HT1080 (cell line): Measurements from ENCODE around the gene DISP1. TPM values are rescaled to one million over a fixed set of nuclear protein-coding genes. Genes with fewer than 3 reads are reported as not detected.

Source experiments
- DNase-seq: peaks from one replicate; pipeline ENCODE4 v3.0.0-alpha.2; 2015; ENCODE audit warnings: low read depth
- total RNA-seq: library from RNA; depleted of rRNA; stranded (reverse); fragments of >200 nt; shearing (Covaris generic); gene quantifications from 2 replicates; pipeline ENCODE4 v1.2.3, GENCODE V29; 2014

DISP1 gene
- total RNA-seq, 1 experiment from 2014 or later = 1.3 TPM

DNA sequence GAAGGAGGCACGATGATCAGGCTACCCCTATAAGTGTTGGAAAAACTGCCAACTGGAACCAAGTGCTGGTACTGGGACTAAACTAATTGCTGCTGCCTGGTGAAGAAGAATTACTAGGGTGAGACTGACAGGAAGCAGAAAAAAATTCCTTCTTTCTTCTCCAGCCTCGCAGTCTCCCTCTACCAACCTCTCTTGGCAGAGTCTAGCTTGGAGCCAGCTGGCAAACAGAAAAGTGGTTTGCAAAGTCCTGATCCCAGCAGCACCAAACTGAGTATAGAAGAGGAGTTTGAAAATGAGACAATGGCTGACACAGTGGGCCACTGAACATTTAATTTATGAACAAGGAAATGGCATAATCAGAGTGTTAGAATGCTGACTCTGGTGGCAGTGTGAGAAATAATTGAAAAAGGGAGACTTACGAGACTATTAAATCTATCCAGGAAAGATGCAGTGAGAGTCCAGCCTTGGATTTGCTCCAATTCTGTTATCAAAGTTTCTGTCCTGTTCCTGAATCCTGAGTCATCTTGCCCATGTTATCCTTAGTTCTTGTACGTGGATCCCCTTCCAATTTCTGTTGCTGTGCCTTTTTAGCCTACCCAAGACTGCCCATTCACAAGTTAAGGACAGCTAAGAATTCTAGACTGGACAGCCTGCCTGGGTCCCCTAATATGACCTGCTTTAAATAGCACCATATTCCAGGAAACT lies 23.7 kb upstream of the DISP1 start:
- no peak for DNase-seq

GRCh38 chr1:222792744-222793143 lies 22.1 kb upstream of the DISP1 start:
- DNase-seq = peak; percentile 22

DNA sequence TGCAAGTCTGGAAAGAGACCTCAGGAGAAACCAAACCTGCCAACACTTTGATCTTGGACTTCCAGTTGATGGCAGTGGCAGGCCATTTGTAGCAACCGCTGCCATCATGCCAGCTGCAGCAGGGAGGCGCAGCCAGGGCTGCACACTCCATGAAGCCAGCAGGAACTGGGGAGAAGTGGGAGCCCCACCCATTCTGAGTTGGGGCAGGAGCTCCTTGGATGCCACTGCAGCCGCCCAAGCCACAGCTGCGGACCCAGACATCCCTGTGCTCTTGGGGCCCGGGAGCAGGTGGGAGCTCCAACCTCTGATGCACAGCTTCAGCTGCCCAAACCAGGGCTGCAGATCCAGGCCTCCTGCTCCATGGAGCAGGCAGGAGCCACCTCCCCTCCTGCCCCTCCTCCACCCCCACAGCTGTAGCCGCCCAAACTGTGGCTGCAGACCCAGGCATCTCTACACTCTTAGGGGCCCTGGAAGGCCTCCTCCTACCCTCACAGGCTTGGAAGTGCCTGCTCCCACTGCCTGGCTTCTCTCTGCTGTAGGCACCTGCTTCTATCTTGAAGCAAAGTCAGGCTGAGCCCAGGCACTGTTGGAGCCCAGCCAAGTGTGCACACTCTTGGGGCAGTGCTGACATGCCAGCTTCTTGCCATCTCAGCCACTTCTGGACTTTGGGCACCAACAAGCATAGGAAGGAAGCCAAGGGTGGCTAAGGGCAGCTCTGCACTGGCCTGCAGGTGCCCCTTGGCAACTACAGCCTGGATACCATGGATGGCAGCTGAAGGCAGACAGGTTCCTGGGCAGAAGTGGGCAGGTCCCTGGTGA lies 20.0 kb upstream of the DISP1 start:
- peak; percentile 38 for DNase-seq

- peak; percentile 84 for DNase-seq
Observed at GRCh38 chr1:222798116-222798515, 16.7 kb upstream of the DISP1 start.

DNA sequence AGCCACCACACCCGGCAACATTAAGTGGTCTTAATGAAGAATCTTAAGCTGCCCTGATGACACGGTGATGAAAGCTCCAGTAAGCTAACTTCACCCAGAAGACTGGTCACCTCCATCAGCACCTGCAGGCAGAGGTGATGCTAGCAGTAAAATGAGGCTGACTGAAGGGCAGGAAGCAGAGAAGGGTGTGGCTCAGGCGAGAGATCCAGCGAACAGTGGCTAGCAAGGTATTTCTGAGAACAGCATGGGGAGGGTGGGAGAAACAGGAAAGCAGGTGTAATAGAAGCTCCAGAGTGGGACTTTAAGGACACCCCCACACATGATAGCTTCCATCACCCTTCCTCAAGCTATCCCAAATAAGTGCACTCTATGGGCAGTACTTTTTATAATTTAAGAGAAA lies 15.9 kb upstream of the DISP1 start:
- no peak for DNase-seq

GRCh38 chr1:222801067-222801466 lies 13.8 kb upstream of the DISP1 start:
- no peak for DNase-seq

- DNase-seq = no peak
Observed at GRCh38 chr1:222811671-222812070, 3.2 kb upstream of the DISP1 start.

DNA sequence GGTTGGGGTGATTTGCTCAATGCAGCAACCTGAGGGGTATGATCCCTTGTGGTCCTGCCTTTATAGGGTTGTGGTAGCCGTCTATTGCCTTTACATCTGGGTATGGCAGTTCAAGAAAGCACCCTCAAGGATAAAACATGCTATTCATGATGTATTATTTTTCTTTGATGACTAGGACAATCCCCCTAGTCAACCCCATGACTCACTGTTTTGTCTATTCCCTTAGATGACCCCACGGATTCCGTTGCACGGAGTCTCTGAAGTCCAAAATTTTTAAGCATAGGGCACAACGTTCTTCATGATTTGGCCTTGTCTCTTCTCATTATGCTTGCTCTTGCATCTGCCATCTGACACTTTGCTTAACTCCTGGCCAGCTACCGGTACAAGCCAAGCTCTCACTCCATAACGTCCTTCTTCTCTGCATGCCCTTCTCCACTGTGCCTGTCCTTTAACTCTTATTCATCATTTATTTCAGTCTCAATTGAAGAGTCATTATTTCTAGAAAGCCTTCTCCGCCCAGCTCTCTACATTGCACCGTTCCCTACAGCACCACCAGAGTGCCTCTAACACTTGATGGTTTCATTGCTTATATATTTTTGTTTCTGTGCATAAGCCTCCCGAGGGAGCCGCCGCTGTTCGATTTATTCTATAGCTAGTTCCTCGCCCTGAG lies 838 bp upstream of the DISP1 start:
- peak; percentile 52 for DNase-seq

- DNase-seq = no peak
Observed at GRCh38 chr1:222815440-222815765, 564 bp downstream of the DISP1 start.

DNA sequence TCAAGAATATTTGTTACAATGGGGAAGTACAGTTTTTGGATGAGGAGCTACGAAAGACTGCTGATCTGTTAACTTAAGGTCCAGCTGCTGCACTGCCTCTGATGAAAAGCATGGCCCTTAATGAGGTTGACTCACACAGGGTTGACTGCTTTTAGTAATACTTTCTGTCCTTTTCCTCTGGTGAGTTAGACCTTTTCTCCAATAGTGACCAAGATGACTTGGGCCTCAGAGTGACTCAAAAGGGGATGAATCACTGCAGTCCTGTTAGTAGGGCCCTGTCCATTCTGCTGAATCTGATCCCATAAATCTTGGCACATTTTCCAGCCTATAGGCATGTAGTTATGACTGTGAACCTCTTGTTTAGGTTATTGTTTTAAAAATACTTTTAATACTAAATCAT lies 2.7 kb downstream of the DISP1 start:
- DNase-seq = peak; percentile 96

GRCh38 chr1:222818171-222818570 lies 3.3 kb downstream of the DISP1 start:
- no peak for DNase-seq

GRCh38 chr1:222820171-222820712 lies 5.4 kb downstream of the DISP1 start:
- no peak for DNase-seq

GRCh38 chr1:222821239-222821638 lies 6.4 kb downstream of the DISP1 start:
- no peak for DNase-seq

DNA sequence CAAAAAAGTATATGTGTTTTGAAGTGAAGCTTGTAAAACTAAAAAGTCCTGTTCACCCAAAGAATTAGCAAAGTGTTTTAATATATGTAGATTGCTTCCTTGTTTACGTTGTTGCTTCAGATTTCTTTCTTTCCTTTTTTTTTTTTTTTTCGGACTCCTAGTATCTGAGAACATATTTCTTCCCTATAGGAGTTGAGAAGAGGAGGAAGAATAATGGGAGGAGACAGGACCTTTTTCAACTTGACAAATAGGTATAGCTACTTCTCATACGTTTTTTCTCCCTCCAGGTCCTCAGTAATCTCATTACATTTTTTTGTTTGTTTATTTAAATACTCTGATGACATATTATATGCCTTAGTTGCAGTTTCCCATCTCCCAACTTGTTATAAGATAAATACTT lies 8.9 kb downstream of the DISP1 start:
- no peak for DNase-seq

DNA sequence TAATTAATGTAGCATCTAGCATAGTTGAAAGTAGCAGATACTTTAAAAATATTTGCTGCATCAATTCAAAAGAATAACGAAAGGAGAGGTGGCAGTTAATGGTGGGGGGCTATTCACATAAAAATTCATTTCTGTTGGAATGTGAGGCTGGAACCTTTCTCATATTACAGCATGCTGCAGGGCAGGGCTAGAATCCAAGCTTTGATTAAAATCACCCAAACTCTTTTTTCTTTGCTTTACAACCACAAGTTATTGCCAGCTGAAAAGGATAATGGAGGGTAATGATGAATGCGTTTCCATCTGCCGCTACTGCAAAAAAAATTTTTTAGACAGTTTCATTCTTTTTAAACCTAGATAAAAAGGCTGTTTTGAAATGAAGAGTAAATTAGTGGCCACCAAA lies 9.8 kb downstream of the DISP1 start:
- DNase-seq = no peak

DNA sequence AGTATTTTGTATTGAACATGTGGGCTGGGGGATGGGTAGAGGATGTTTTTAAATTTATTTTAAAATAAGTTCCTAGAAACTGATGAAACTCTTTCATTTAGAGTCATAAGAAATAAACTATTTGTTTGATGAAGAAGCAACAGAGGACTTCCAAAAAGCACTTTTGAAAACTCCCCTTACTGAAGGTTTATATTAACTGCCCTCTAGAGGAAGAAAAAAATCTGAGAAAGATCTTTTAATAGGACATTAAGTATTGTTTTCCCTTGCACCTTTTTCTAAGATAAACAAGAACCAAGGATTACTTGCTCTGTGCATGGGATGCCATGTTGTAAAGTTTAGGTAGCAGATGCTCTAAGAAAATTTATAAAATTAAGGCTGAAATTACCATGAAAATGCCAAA lies 14.1 kb downstream of the DISP1 start:
- no peak for DNase-seq

DNA sequence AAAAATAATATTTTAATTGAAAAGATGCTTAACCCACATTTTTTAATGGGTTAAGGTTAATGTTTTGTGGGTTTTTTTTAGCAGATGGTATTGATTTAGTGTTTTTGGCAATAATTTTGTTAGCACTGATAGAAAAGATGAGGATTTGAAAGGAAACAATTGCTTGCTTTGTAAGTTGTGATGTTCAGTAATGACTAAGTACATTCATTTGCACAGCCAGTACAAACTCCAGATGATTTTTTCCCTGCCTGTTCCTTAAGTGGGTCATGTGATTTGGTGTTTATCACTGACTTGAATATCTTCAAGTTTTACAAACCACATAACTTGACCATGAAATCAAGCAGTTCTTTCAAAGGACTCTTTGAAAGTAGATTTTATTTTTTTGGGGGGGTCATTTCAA lies 15.0 kb downstream of the DISP1 start:
- peak; percentile 38 for DNase-seq

GRCh38 chr1:222833356-222833876 lies 18.6 kb downstream of the DISP1 start:
- no peak for DNase-seq

- DNase-seq = no peak
Observed at GRCh38 chr1:222843469-222844410, 28.9 kb downstream of the DISP1 start.

- no peak for DNase-seq
Observed at GRCh38 chr1:222844411-222844779, 29.6 kb downstream of the DISP1 start.

GRCh38 chr1:222845763-222846162 lies 30.9 kb downstream of the DISP1 start:
- DNase-seq = no peak
